D721Med (cell line): Measurements from ENCODE around the gene CNTNAP2.

Experiments
- DNase-seq: peaks from one replicate; pipeline ENCODE4 v3.0.0; 2011; ENCODE audit warnings: low spot score; ENCODE audit not compliant: insufficient read length
- FAIRE-seq: peaks from 2 replicates; lab custom pipeline; 2011; peaks lifted over from hg19 to GRCh38; lab: Jason Lieb, UNC
- CTCF ChIP-seq: IDR thresholded peaks from 2 replicates; pipeline ENCODE4 v1.5.1; 2012; ENCODE audit warnings: mild to moderate bottlenecking, control low read depth; ENCODE audit not compliant: insufficient read depth; ENCODE audit errors: missing control alignments

Gene CNTNAP2

DNA sequence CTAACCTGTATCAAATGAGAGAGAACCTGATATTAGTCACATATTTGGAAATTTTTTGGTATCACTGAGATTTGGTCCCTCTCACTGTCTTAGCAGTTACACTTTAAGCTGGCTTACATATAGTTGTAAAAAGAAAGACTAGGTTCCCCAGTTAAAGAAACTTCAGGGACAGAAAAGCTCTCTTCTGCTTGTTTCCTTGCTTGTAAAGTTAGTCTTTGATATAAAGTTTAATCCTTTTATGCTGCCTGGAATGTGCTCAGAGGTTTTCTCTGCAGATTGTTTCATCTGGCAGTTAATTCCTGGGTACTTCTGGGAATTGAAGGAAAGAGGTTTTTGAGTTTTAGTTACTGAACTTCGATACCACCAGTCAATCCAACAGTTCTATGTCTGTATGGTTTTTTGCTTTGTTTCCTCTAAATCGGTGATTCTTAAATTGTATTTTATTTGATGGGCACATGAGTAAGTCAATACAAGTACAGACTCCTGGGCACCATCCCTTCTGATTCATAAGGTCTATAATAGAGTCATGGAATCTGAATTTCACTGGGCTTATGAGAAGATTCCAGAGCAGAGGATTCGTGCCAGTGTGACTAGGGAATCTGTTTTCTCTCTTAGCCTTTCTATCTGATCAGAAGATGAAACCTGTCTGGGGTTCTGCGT is 1393.1 kb downstream of the CNTNAP2 start:
- DNase-seq: no peak
- FAIRE-seq: no peak
- no peak for TF ChIP-seq CTCF

DNA sequence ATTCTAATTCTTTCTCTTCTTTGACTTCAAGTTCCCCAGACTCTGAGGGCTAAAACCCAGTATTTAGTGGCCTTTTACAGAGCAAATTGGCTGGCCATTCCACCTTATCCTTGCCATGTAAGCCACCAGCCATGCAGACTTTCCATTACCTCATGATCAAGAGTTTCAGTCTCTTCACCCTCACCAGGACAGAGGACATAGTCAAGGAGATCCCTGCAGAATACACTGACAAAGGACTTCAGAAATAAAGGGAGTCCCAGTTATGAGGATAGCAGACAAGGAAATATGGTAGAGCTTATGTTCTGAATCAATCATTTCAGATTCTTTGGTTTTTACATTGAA is 1393.6 kb downstream of the CNTNAP2 start:
- TF ChIP-seq CTCF: no peak
- FAIRE-seq (no peak), DNase-seq (no peak)

DNA sequence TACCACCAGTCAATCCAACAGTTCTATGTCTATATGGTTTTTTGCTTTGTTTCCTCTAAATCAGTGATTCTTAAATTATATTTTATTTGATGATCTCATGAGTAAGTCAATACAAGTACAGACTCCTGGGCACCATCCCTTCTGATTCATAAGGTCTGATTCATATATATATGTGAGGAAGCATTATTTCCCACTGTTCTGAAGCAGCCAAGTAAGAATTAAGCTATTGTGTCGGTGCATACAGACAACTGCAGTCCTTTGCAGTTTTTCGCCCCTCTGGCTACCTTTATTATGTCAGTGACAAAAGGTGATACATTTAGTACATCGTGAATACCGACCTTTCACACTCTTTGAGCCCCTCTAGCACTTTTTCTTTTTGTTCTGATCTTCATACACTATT is 1394.3 kb downstream of the CNTNAP2 start:
- DNase-seq (no peak), FAIRE-seq (no peak)
- TF ChIP-seq CTCF: no peak

DNA sequence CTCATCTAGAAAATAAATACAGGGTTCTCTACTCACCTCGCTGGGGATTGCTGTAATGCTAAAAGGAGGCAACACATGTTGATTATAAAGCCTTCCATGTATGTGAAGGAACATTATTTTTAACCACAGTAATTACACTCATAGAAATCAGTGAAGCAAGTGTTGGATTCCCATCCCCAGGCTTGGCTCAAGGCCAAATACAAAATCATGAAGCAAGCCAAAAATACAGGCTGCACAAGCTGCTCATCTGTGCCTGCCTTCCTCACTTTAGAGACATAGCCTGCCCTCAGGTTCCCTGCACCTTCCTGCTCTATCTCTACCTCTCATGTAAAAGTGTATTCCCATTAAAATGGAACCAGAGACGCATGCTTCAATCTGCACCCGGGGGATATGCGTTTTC is 1396.8 kb downstream of the CNTNAP2 start:
- FAIRE-seq (no peak), DNase-seq (no peak)
- TF ChIP-seq CTCF: no peak

GRCh38 chr7:147516391-147516790 is 1399.8 kb downstream of the CNTNAP2 start:
- DNase-seq (no peak), FAIRE-seq (no peak)
- no peak for TF ChIP-seq CTCF

DNA sequence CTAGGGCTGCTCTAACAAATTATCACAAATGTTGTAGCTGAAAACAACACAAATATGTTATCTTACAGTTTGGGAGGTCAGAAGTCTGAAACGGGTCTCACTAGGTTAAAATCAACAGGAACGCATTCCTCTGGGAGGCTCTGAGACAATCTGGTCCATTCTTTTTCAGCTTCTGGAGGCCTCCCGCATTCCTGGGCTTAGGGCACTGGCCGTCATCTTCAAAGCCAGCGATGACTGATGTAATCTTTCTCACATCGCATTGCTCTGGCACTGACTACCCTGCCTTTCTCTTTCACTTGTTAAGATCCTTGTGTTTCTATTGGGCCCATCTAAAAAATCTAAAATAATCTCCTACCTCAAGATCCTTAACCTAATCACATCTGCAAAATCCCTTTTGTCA is 1402.5 kb downstream of the CNTNAP2 start:
- DNase-seq (no peak), FAIRE-seq (no peak)
- TF ChIP-seq CTCF: no peak

DNA sequence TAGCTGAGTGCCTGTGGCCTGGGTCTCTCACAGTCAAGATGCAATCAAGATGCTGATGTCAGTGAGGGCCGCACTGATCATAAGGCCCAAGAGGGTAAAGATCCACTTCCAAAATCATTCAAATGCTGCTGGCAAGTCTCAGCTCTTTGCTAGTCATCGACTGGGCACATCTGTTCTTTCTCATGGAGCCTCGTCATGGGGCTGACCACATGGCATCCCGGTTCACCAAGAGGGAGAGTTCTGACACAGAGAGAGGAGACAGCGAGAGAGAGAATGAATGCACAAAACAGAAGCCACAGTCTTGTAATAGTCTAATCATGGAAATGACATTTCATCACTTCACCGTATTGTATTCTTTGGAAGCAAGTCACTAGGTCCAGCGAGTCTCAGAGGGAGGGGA is 1406.5 kb downstream of the CNTNAP2 start:
- no peak for FAIRE-seq
- TF ChIP-seq CTCF: no peak
- DNase-seq: no peak
